Measurements from ENCODE around the gene MYO5C. TPM values are rescaled to one million over a fixed set of nuclear protein-coding genes. Genes with fewer than 3 reads are reported as not detected.

Gene MYO5C
- total and polyA plus RNA-seq, 2 of the 4 experiments (the other 2 are of a cell fraction) = under 0.01 to 0.03 TPM

- no peaks in the 10 kb centered on the region for H3K79me1 ChIP-seq (ENCODE audit: low read depth in 1 of 2, low read length in 2 of 2)
- no peaks in the 10 kb centered on the region for H3K9me3 ChIP-seq (ENCODE audit: control insufficient read depth, insufficient read depth, low read length)
- dilution Hi-C loops (cut with HindIII; ENCODE audit: low sequenced_read_pairs, unreplicated experiment) (no loop called here), intact Hi-C loops (cut with micrococcal nuclease) (no loop called here), in situ Hi-C loops (cut with MboI; ENCODE audit: low sequenced_read_pairs) (no loop called here)
- no peak overlapping the region for H3K9ac ChIP-seq (ENCODE audit: low read depth, low read length)
- no peak overlapping the region for H2BK15ac ChIP-seq (ENCODE audit: low read depth, low read length)
- peaks cover 5% of the 10 kb centered on the region for H3K4me1 ChIP-seq (ENCODE audit: control insufficient read depth, insufficient read depth, low read length)
- H3K9me1 ChIP-seq (ENCODE audit: insufficient read depth, low read length) = peaks cover 3% of the 10 kb centered on the region
- CTCF ChIA-PET = no interaction called here
- BruUV-seq (replicated peaks) = no TSS peak
- WGBS, 2 experiments (ENCODE audit: extremely low coverage in 2 of 2, insufficient read length in 1 of 2) = no CpG with 5 or more reads among the region's 1 CpG
- H2BK120ac ChIP-seq (ENCODE audit: low read depth, low read length) = no peak overlapping the region
- H3K4me3 ChIP-seq (ENCODE audit: insufficient read depth, low read depth, low read length) = no peak overlapping the region
- H3K14ac ChIP-seq (replicated peaks; ENCODE audit: low read depth, low read length) = no peak overlapping the region
- no peak overlapping the region for H3K18ac ChIP-seq (ENCODE audit: low read depth, low read length)
- no peaks in the 10 kb centered on the region for H4K20me1 ChIP-seq (ENCODE audit: insufficient read depth, low read length)
- no peak overlapping the region for H4K8ac ChIP-seq (ENCODE audit: low read depth in 2 of 2, low read length in 2 of 2)
- H2AK9ac ChIP-seq (replicated peaks; ENCODE audit: low read depth, low read length, poor library complexity) = no peak overlapping the region
- H4K5ac ChIP-seq (ENCODE audit: low read depth, low read length) = no peak overlapping the region
- ATAC-seq (ENCODE audit: low read depth) (no peak), DNase-seq (no peak)
- H3K36me3 ChIP-seq (ENCODE audit: control insufficient read depth, insufficient read depth, low read length) = no peaks in the 10 kb centered on the region
- TF ChIP-seq BHLHE40 (IDR thresholded peaks at IDR 0.05; ENCODE audit: low read depth, low read length) (no peak), MAZ (IDR thresholded peaks at IDR 0.05; ENCODE audit: borderline replicate concordance, low read depth, low read length) (no peak), RFX5 (IDR thresholded peaks at IDR 0.05; ENCODE audit: low read depth, low read length) (no peak), NFE2L2 (IDR thresholded peaks at IDR 0.05; ENCODE audit: low read depth, low read length) (no peak), CEBPB (IDR thresholded peaks at IDR 0.05; ENCODE audit: low read depth, low read length) (no peak), MXI1 (IDR thresholded peaks at IDR 0.05; ENCODE audit: borderline replicate concordance, low read depth, low read length) (no peak), CTCF (conservative IDR thresholded peaks at IDR 0.05; ENCODE audit: low read depth, low read length) (no peak), POLR2A (IDR thresholded peaks at IDR 0.05; ENCODE audit: low read depth, low read length) (no peak), RAD21 (IDR thresholded peaks at IDR 0.05; ENCODE audit: low read length) (no peak), RCOR1 (IDR thresholded peaks at IDR 0.05; ENCODE audit: insufficient replicate concordance, low read length) (no peak), FOS (IDR thresholded peaks at IDR 0.05; ENCODE audit: low read depth, low read length) (no peak), CHD1 (IDR thresholded peaks at IDR 0.05; ENCODE audit: low read depth, low read length) (no peak), ELK1 (IDR thresholded peaks at IDR 0.05; ENCODE audit: borderline replicate concordance, low read depth, low read length) (no peak), USF2 (IDR thresholded peaks at IDR 0.05; ENCODE audit: low read depth, low read length) (no peak), MAFK (IDR thresholded peaks at IDR 0.05; ENCODE audit: low read depth, low read length) (no peak), SMC3 (IDR thresholded peaks at IDR 0.05; ENCODE audit: low read depth, low read length) (no peak)
- H3K56ac ChIP-seq (ENCODE audit: extremely low read depth, insufficient read depth, low read length) = no peak overlapping the region
- POLR2A ChIA-PET (ENCODE audit: unreplicated experiment) = no interaction called here
- H2BK5ac ChIP-seq (ENCODE audit: low read depth, low read length, poor library complexity, severe bottlenecking) = no peak overlapping the region
- peaks cover 8% of the 10 kb centered on the region for H3K27me3 ChIP-seq (ENCODE audit: control insufficient read depth, insufficient read depth, low read length)
- no peak overlapping the region for H2BK20ac ChIP-seq (ENCODE audit: low read depth, low read length)
- H2AK5ac ChIP-seq (ENCODE audit: low read depth, low read length) = no peak overlapping the region
- no peak overlapping the region for H3K4me2 ChIP-seq (ENCODE audit: low read depth, low read length)
- H3K4ac ChIP-seq (ENCODE audit: low read depth, low read length) = no peak overlapping the region
- H3K23ac ChIP-seq (ENCODE audit: low read depth, low read length) = no peak overlapping the region
- no peak overlapping the region for H2AFZ ChIP-seq (replicated peaks; ENCODE audit: low read length, poor library complexity)
- no peak overlapping the region for H4K91ac ChIP-seq (ENCODE audit: insufficient read depth, low read depth, low read length)
- H3K27ac ChIP-seq (ENCODE audit: insufficient read depth, low read length) = no peak overlapping the region
Measured at GRCh38 chr15:52230073-52230472, 65.5 kb downstream of the MYO5C start.
